ENCODE data around the gene RXFP3. TPM values are rescaled to one million over a fixed set of nuclear protein-coding genes. Genes with fewer than 3 reads are reported as not detected.
A peak's percentile ranks its signal among the peaks of the same experiment; 100 is the strongest.

The RXFP3 gene
- total RNA-seq, 1 donor from 2014 or later, result not detected

GRCh38 chr5:33937017-33937706, 976 bp downstream of the RXFP3 start:
- peaks cover 27% of the 10 kb centered on the region for H3K27me3 ChIP-seq (ENCODE audit: control insufficient read depth, insufficient read depth, low read length)
- FAIRE-seq, result peak; percentile 32
- no peaks in the 10 kb centered on the region for H3K36me3 ChIP-seq (ENCODE audit: control insufficient read depth, insufficient read depth, low read length)
- no peak for DNase-seq (ENCODE audit: low read depth)
- H3K4me3 ChIP-seq (ENCODE audit: low read depth, low read length), result no peak overlapping the region
- no peak for TF ChIP-seq CTCF (IDR thresholded peaks at IDR 0.05; ENCODE audit: insufficient read depth, low read length, severe bottlenecking)

- no peak for TF ChIP-seq CTCF (IDR thresholded peaks at IDR 0.05; ENCODE audit: insufficient read depth, low read length, severe bottlenecking)
- no peak for DNase-seq (ENCODE audit: low read depth)
- peaks cover 27% of the 10 kb centered on the region for H3K27me3 ChIP-seq (ENCODE audit: control insufficient read depth, insufficient read depth, low read length)
These were observed 1.7 kb downstream of the RXFP3 start for GRCh38 chr5:33937707-33938506.

GRCh38 chr5:33938507-33938796, 2.3 kb downstream of the RXFP3 start:
- TF ChIP-seq CTCF (IDR thresholded peaks at IDR 0.05; ENCODE audit: insufficient read depth, low read length, severe bottlenecking), result no peak
- DNase-seq (ENCODE audit: low read depth) (no peak), FAIRE-seq (no peak)
- Histone ChIP-seq H3K4me3 (ENCODE audit: low read depth, low read length) (no peak overlapping the region), H3K36me3 (ENCODE audit: control insufficient read depth, insufficient read depth, low read length) (no peaks in the 10 kb centered on the region), H3K27me3 (ENCODE audit: control insufficient read depth, insufficient read depth, low read length) (peaks cover 27% of the 10 kb centered on the region)

More at GRCh38 chr5:33937707-33938506, 1.7 kb downstream of the RXFP3 start:
- Histone ChIP-seq H3K4me3 (ENCODE audit: low read depth, low read length) (no peak overlapping the region), H3K36me3 (ENCODE audit: control insufficient read depth, insufficient read depth, low read length) (no peaks in the 10 kb centered on the region)
- FAIRE-seq, result no peak

GRCh38 chr5:33938881-33939280, 2.7 kb downstream of the RXFP3 start:
- no peak overlapping the region for H3K4me3 ChIP-seq (ENCODE audit: low read depth, low read length)
- FAIRE-seq (no peak), DNase-seq (ENCODE audit: low read depth) (no peak)
- H3K27me3 ChIP-seq (ENCODE audit: control insufficient read depth, insufficient read depth, low read length), result peaks cover 27% of the 10 kb centered on the region
- no peaks in the 10 kb centered on the region for H3K36me3 ChIP-seq (ENCODE audit: control insufficient read depth, insufficient read depth, low read length)
- TF ChIP-seq CTCF (IDR thresholded peaks at IDR 0.05; ENCODE audit: insufficient read depth, low read length, severe bottlenecking), result no peak

GRCh38 chr5:33939556-33940262, 3.5 kb downstream of the RXFP3 start:
- no peak for TF ChIP-seq CTCF (IDR thresholded peaks at IDR 0.05; ENCODE audit: insufficient read depth, low read length, severe bottlenecking)
- Histone ChIP-seq H3K27me3 (ENCODE audit: control insufficient read depth, insufficient read depth, low read length) (peaks cover 27% of the 10 kb centered on the region), H3K36me3 (ENCODE audit: control insufficient read depth, insufficient read depth, low read length) (no peaks in the 10 kb centered on the region), H3K4me3 (ENCODE audit: low read depth, low read length) (no peak overlapping the region)
- DNase-seq (ENCODE audit: low read depth), result peak; percentile 16
- FAIRE-seq, result no peak

Measured in bronchial epithelial cell (primary cell).